GM18526 (cell line): ENCODE data around the gene PCDHGB3.

Experiments used
- POLR2A ChIP-seq: IDR thresholded peaks from 3 replicates; pipeline ENCODE4 v1.6.1; 2011; ENCODE audit not compliant: insufficient read length; ENCODE audit errors: extremely low read depth

The PCDHGB3 gene

GRCh38 chr5:141354900-141355469 is 15.1 kb upstream of the PCDHGB3 start, which contains the start of gene PCDHGA4:
PCDHGA4 (plus strand) TSS chr5:141355021; CDS start chr5:141355108, 87 bp downstream.
- TF ChIP-seq POLR2A: no peak

- TF ChIP-seq POLR2A: no peak
Observed at GRCh38 chr5:141355641-141356040, 14.4 kb upstream of the PCDHGB3 start.

- TF ChIP-seq POLR2A: no peak
Observed at GRCh38 chr5:141356133-141356532, 13.9 kb upstream of the PCDHGB3 start.

GRCh38 chr5:141356950-141357349 is 13.1 kb upstream of the PCDHGB3 start:
- no peak for TF ChIP-seq POLR2A

- TF ChIP-seq POLR2A: no peak
Observed at GRCh38 chr5:141359790-141360426, 10.1 kb upstream of the PCDHGB3 start, which contains the start of gene PCDHGB2. PCDHGB2 (plus strand) TSS chr5:141359994; CDS start chr5:141360136, 142 bp downstream.

GRCh38 chr5:141360685-141361084 is 9.4 kb upstream of the PCDHGB3 start:
- no peak for TF ChIP-seq POLR2A

GRCh38 chr5:141362719-141363118 is 7.3 kb upstream of the PCDHGB3 start:
- no peak for TF ChIP-seq POLR2A

- TF ChIP-seq POLR2A: no peak
Observed at GRCh38 chr5:141363952-141364660, 5.9 kb upstream of the PCDHGB3 start, which contains the start of gene PCDHGA5. PCDHGA5 (plus strand) TSS chr5:141364162; CDS start chr5:141364331, 169 bp downstream.

- no peak for TF ChIP-seq POLR2A
Observed at GRCh38 chr5:141366016-141366896, 3.8 kb upstream of the PCDHGB3 start.

GRCh38 chr5:141371572-141372475 is 1.8 kb downstream of the PCDHGB3 start:
- no peak for TF ChIP-seq POLR2A

- no peak for TF ChIP-seq POLR2A
Observed at GRCh38 chr5:141373673-141374317, 3.8 kb downstream of the PCDHGB3 start, which contains the start of gene PCDHGA6. PCDHGA6 (plus strand) TSS chr5:141373891; CDS start chr5:141374084, 193 bp downstream.

- no peak for TF ChIP-seq POLR2A
Observed at GRCh38 chr5:141374627-141375026, 4.6 kb downstream of the PCDHGB3 start.

GRCh38 chr5:141382469-141383294 is 12.6 kb downstream of the PCDHGB3 start, which contains the start of gene PCDHGA7:
PCDHGA7 (plus strand) TSS chr5:141382742; CDS start chr5:141382900, 158 bp downstream.
- TF ChIP-seq POLR2A: no peak
